Stomach (tissue), 4 donors: ENCODE data around the gene NENF.

ENCODE experiments used
- POLR2A ChIP-seq, 4 donors: fragments of 450-650 bp; IDR thresholded peaks; one replicate each; pipeline ENCODE4 v1.6.1; 2016; ENCODE audit warnings: antibody characterized with exemption in 4 of 4, control low read depth in 2 of 4, mild to moderate bottlenecking in 1 of 4, moderate library complexity in 1 of 4
- POLR2AphosphoS5 ChIP-seq, 3 donors: sonication (generic); formaldehyde crosslinking; IDR thresholded peaks; one replicate each; pipeline ENCODE4 v1.6.1; 2016; ENCODE audit warnings: antibody characterized with exemption in 3 of 3
- TF ChIP-seq, protein P1 (sequence below), 7 experiments: fragments of 450-650 bp in 4 of 7; fragments of 200-600 bp in 3 of 7; sonication (generic) in 3 of 7; IDR thresholded peaks; one replicate each; pipeline ENCODE4 v1.5.1; 2016 to 2019; ENCODE audit warnings: antibody characterized with exemption in 7 of 7, control low read depth in 2 of 7, mild to moderate bottlenecking in 1 of 7

DNA sequence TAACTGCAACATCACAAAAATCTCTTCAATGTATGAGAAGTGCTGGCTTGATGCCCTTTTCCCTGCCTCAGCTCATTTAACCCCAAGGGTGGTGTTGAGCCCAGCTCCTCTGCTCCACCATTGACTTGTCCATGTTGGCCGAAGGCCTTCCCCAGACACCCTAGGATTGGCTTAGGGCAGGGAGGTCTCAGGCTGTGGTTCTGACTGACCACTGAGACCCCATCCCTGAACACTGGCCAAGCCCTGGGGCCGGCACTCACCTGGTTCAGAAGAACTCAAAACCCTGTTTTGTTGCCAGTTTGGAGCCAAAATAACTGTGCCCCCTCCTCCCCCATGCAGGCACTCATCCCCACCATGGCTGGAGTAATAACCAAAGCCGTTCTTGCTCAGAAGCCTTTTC is 38.6 kb downstream of the NENF start:
- TF ChIP-seq, protein P1, sequence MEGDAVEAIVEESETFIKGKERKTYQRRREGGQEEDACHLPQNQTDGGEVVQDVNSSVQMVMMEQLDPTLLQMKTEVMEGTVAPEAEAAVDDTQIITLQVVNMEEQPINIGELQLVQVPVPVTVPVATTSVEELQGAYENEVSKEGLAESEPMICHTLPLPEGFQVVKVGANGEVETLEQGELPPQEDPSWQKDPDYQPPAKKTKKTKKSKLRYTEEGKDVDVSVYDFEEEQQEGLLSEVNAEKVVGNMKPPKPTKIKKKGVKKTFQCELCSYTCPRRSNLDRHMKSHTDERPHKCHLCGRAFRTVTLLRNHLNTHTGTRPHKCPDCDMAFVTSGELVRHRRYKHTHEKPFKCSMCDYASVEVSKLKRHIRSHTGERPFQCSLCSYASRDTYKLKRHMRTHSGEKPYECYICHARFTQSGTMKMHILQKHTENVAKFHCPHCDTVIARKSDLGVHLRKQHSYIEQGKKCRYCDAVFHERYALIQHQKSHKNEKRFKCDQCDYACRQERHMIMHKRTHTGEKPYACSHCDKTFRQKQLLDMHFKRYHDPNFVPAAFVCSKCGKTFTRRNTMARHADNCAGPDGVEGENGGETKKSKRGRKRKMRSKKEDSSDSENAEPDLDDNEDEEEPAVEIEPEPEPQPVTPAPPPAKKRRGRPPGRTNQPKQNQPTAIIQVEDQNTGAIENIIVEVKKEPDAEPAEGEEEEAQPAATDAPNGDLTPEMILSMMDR (IDR thresholded peaks at IDR 0.05), result no peak
- no peak for TF ChIP-seq POLR2AphosphoS5 (IDR thresholded peaks at IDR 0.05)
- no peak for TF ChIP-seq POLR2A (IDR thresholded peaks at IDR 0.05)
